HUES6 (cell line): ENCODE data around the gene CCDC63.

Experiments used
- H3K27ac ChIP-seq: 2 replicates; pipeline ENCODE4 v1.7.0; 2013; ENCODE audit warnings: low read depth, mild to moderate bottlenecking, low read length, inconsistent platforms
- H3K27me3 ChIP-seq: 2 replicates; pipeline ENCODE4 v1.6.1; 2013; ENCODE audit warnings: low read length; ENCODE audit not compliant: control insufficient read depth, insufficient read depth
- H3K36me3 ChIP-seq: 2 replicates; pipeline ENCODE4 v1.6.1; 2013; ENCODE audit warnings: low read length; ENCODE audit not compliant: control insufficient read depth, insufficient read depth
- H3K4me1 ChIP-seq: 2 replicates; pipeline ENCODE4 v1.6.1; 2013; ENCODE audit warnings: low read length; ENCODE audit not compliant: control insufficient read depth, insufficient read depth
- H3K4me3 ChIP-seq: 2 replicates; pipeline ENCODE4 v1.5.1; 2013; ENCODE audit warnings: low read depth, low read length
- H3K9ac ChIP-seq: one replicate; pipeline ENCODE4 v1.6.1; 2013; ENCODE audit warnings: mild to moderate bottlenecking, low read length
- H3K9me3 ChIP-seq: 2 replicates; pipeline ENCODE4 v1.6.1; 2013; ENCODE audit warnings: low read depth, low read length; ENCODE audit not compliant: control insufficient read depth, insufficient read depth

Gene CCDC63

GRCh38 chr12:110906985-110907384 lies 60.2 kb downstream of the CCDC63 start:
- no peak overlapping the region for H3K27ac ChIP-seq
- peaks cover 5% of the 10 kb centered on the region; the same call in 1 of the 2 replicates for H3K4me1 ChIP-seq
- no peaks in the 10 kb centered on the region for H3K36me3 ChIP-seq
- no peaks in the 10 kb centered on the region for H3K9me3 ChIP-seq
- H3K9ac ChIP-seq = no peak overlapping the region
- H3K27me3 ChIP-seq = no peaks in the 10 kb centered on the region
- no peak overlapping the region for H3K4me3 ChIP-seq

DNA sequence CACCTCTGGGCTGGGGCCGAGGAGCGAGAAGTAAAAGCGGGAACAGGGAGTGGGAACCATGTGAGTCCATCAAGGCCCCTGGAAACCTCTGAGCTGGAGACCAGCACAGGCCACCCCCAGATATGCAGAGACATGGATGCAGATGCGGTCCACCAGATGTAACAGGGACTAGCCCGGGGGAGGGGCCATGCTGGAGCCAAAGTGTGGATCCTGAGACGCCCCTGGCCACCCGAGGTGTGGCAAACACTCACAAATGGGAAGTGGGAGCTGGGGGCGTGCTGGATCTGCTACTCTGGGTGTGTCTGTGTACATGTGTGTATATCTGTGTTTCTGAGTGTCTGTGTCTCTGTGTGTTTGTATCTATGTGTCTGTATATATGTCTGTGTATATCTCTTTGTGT lies 60.8 kb downstream of the CCDC63 start:
- peaks cover 5% of the 10 kb centered on the region; the same call in 1 of the 2 replicates for H3K4me1 ChIP-seq

GRCh38 chr12:110908377-110909152 lies 61.8 kb downstream of the CCDC63 start:
- Histone ChIP-seq H3K27ac (no peak overlapping the region), H3K27me3 (no peaks in the 10 kb centered on the region), H3K9ac (no peak overlapping the region)

More for the DNA sequence above, 60.8 kb downstream of the CCDC63 start:
- no peaks in the 10 kb centered on the region for H3K36me3 ChIP-seq
- no peaks in the 10 kb centered on the region for H3K9me3 ChIP-seq
- H3K27ac ChIP-seq = no peak overlapping the region
- no peak overlapping the region for H3K4me3 ChIP-seq
- H3K9ac ChIP-seq = no peak overlapping the region
- H3K27me3 ChIP-seq = no peaks in the 10 kb centered on the region

GRCh38 chr12:110912263-110912662 lies 65.5 kb downstream of the CCDC63 start:
- Histone ChIP-seq H3K27me3 (no peaks in the 10 kb centered on the region), H3K27ac (no peak overlapping the region)

More at GRCh38 chr12:110908377-110909152, 61.8 kb downstream of the CCDC63 start:
- Histone ChIP-seq H3K4me3 (no peak overlapping the region), H3K4me1 (peaks cover 5% of the 10 kb centered on the region; the same call in 1 of the 2 replicates), H3K36me3 (no peaks in the 10 kb centered on the region), H3K9me3 (no peaks in the 10 kb centered on the region)

GRCh38 chr12:110913119-110914056 lies 66.6 kb downstream of the CCDC63 start:
- no peak overlapping the region for H3K9ac ChIP-seq
- H3K36me3 ChIP-seq = no peaks in the 10 kb centered on the region
- no peaks in the 10 kb centered on the region for H3K27me3 ChIP-seq
- H3K27ac ChIP-seq = no peak overlapping the region
- H3K4me3 ChIP-seq = no peak overlapping the region
- no peaks in the 10 kb centered on the region for H3K9me3 ChIP-seq
- peaks cover 18% of the 10 kb centered on the region; the same call in 1 of the 2 replicates for H3K4me1 ChIP-seq

More at GRCh38 chr12:110912263-110912662, 65.5 kb downstream of the CCDC63 start:
- no peaks in the 10 kb centered on the region for H3K9me3 ChIP-seq
- H3K4me1 ChIP-seq = peaks cover 7% of the 10 kb centered on the region; the same call in 1 of the 2 replicates
- no peak overlapping the region for H3K9ac ChIP-seq
- no peaks in the 10 kb centered on the region for H3K36me3 ChIP-seq
- H3K4me3 ChIP-seq = no peak overlapping the region

DNA sequence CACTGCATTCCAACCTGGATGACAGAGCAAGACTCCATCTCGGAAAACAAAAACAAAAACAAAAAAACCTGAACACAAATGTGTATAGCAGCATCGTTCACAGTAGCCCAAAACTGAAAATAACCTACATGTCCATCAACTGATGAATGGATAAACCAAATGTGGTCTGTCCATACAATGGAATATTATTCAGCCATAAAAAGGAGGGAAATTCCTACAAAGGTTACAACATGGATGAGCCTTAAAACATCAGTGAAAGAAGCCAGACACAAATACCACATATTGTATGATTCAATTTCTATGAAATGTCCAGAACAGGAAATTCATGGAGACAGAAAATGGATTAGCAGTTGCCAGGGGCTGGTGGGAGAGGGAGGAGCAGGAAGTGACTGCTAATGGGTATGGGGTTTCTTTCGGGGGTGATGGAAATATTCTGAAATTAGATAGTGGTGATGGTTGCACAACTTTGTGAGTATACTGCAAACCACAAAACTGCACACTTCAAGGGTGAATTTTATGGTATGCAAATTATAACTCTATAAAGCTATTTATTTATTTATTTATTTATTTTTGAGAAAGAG lies 69.6 kb downstream of the CCDC63 start:
- Histone ChIP-seq H3K9me3 (no peaks in the 10 kb centered on the region), H3K4me3 (no peak overlapping the region), H3K36me3 (no peaks in the 10 kb centered on the region), H3K27me3 (no peaks in the 10 kb centered on the region), H3K27ac (no peak overlapping the region), H3K4me1 (peaks cover 13% of the 10 kb centered on the region; the same call in 1 of the 2 replicates), H3K9ac (no peak overlapping the region)

GRCh38 chr12:110917467-110917866 lies 70.7 kb downstream of the CCDC63 start:
- no peaks in the 10 kb centered on the region for H3K36me3 ChIP-seq
- H3K4me3 ChIP-seq = no peak overlapping the region
- no peaks in the 10 kb centered on the region for H3K9me3 ChIP-seq
- peak overlapping the region; percentile 1; the same call in 1 of the 2 replicates for H3K27ac ChIP-seq
- H3K9ac ChIP-seq = peak overlapping the region; percentile 45
- H3K27me3 ChIP-seq = no peaks in the 10 kb centered on the region
- H3K4me1 ChIP-seq = peaks cover 13% of the 10 kb centered on the region

GRCh38 chr12:110917961-110918360 lies 71.2 kb downstream of the CCDC63 start:
- H3K4me3 ChIP-seq = no peak overlapping the region
- H3K4me1 ChIP-seq = peaks cover 18% of the 10 kb centered on the region
- no peaks in the 10 kb centered on the region for H3K36me3 ChIP-seq
- peak overlapping the region; percentile 1; the same call in 1 of the 2 replicates for H3K27ac ChIP-seq
- no peaks in the 10 kb centered on the region for H3K27me3 ChIP-seq
- peak overlapping the region; percentile 45 for H3K9ac ChIP-seq
- no peaks in the 10 kb centered on the region for H3K9me3 ChIP-seq

- H3K27me3 ChIP-seq = no peaks in the 10 kb centered on the region
- no peak overlapping the region for H3K9ac ChIP-seq
- no peaks in the 10 kb centered on the region for H3K36me3 ChIP-seq
- no peak overlapping the region for H3K4me3 ChIP-seq
- no peak overlapping the region for H3K27ac ChIP-seq
- H3K4me1 ChIP-seq = peaks cover 21% of the 10 kb centered on the region
- H3K9me3 ChIP-seq = no peaks in the 10 kb centered on the region
These were observed 72.9 kb downstream of the CCDC63 start for GRCh38 chr12:110919720-110920119.

GRCh38 chr12:110920324-110920910 lies 73.6 kb downstream of the CCDC63 start, which contains the start of gene MYL2:
MYL2 (minus strand) TSS chr12:110920579; CDS start chr12:110920529, 50 bp downstream.
- no peaks in the 10 kb centered on the region for H3K27me3 ChIP-seq
- no peaks in the 10 kb centered on the region for H3K36me3 ChIP-seq
- H3K27ac ChIP-seq = no peak within 1 kb of the TSS
- peaks cover 21% of the 10 kb centered on the region for H3K4me1 ChIP-seq
- no peak within 1 kb of the TSS for H3K4me3 ChIP-seq
- H3K9me3 ChIP-seq = no peaks in the 10 kb centered on the region
- no peak within 1 kb of the TSS for H3K9ac ChIP-seq
